GM21723 (cell line): Measurements from ENCODE around the gene UXS1.

ENCODE experiments used
- ATAC-seq: cut with Tn5 transposase; IDR thresholded peaks from one replicate; pipeline ENCODE4 v1.9.1; 2021; ENCODE audit warnings: mild to moderate bottlenecking, moderate library complexity; ENCODE audit not compliant: unreplicated experiment

Gene UXS1

DNA sequence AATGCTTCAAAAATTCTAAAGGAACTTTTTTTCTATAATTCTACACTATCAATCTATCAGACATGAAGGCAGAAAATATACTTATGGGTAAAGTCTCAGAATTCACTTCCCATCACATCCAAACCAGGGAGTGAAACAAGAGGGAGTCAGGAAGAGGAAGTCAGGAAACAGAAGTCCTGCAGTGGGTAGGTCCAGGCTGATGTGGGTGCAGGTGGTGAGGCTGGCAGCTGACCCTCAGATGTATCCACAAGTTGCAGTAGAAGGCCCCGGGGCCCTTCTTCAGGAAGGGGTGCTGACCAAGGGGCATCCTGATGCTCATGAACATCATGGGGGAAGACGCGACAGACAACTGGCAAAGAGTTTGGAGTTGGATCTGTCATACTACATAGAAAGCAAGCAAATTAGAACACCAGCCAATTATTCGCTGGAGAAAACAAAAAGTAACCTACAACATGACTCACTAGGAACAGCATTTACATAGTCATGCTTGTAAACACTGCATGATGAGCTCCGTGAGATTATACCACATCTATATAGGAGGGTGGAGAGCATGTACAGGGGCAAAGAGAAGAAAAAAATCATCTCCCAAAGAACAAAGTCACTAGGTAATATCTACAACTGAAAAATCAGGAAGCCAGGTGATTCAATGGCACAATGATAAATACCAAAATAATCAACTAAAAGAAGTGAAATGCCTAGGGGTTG is 4.2 kb downstream of the UXS1 start:
- ATAC-seq, result no peak

- ATAC-seq, result no peak
Measured at GRCh38 chr2:106189325-106189724, 4.8 kb downstream of the UXS1 start.

GRCh38 chr2:106187273-106187891 is 6.7 kb downstream of the UXS1 start:
- ATAC-seq, result no peak

GRCh38 chr2:106185475-106186184 is 8.5 kb downstream of the UXS1 start:
- ATAC-seq, result no peak

DNA sequence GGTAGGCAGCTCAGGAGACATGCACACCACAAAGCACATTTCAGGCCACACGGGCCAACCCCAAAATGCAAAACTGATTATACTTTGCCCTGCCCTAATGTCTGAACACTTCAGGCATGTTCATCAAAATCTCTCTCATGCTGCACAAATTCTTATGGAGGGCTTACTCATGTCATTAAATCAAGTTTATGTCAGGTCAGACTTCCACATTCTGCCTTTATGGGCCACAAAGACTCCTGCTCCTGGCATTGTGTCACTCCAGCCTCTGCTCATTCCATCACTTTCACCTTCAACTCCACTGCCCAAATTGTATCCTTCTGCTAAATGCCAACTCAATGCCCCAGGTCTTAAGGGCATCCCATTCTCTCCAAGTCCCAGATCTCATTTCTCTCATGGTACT is 9.2 kb downstream of the UXS1 start:
- no peak for ATAC-seq

GRCh38 chr2:106184394-106184793 is 9.7 kb downstream of the UXS1 start:
- ATAC-seq, result no peak

- no peak for ATAC-seq
Measured at GRCh38 chr2:106183101-106183696, 10.9 kb downstream of the UXS1 start.

GRCh38 chr2:106181064-106181463 is 13.0 kb downstream of the UXS1 start:
- ATAC-seq, result no peak

DNA sequence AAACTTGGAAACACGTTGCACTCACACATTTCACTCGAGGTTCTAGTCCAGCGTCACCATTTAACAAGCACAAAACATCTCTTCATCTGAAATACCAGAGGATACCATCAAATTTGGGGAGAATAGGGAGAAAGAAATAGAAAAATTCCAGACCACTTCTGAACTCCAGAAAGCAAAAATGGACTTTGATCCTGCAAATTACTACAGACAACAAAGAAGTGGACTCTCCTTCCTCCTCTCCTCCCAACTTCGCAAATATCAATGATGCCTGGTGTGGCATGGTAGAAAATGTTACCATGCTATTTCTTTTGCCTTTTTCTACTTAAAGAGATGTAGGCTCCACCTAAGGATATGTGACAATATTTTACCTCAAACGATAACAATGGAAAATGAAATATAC is 13.5 kb downstream of the UXS1 start:
- ATAC-seq, result no peak

DNA sequence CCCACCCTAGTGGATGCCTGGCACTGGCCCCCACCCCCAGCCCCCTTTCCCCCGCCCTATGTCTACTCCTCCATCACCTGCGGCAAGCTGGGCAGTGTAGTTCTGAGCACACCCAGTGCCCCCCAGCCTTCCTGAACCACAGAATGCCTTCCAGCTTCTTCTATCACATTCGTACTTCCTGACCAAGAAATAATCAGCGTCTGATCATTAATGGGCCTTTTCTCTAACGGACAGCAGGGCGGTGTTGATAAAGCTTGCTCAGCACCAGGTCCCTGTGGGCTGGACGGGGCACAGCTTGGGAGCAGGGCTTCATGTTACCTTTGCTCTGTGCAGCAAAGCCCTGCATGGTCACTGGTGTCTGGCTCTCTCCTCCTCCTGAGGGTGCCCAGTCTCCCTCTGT is 15.4 kb downstream of the UXS1 start:
- no peak for ATAC-seq

- no peak for ATAC-seq
Measured at GRCh38 chr2:106177581-106177980, 16.5 kb downstream of the UXS1 start.

GRCh38 chr2:106176446-106177099 is 17.5 kb downstream of the UXS1 start:
- no peak for ATAC-seq

GRCh38 chr2:106175086-106175850 is 18.8 kb downstream of the UXS1 start:
- no peak for ATAC-seq

DNA sequence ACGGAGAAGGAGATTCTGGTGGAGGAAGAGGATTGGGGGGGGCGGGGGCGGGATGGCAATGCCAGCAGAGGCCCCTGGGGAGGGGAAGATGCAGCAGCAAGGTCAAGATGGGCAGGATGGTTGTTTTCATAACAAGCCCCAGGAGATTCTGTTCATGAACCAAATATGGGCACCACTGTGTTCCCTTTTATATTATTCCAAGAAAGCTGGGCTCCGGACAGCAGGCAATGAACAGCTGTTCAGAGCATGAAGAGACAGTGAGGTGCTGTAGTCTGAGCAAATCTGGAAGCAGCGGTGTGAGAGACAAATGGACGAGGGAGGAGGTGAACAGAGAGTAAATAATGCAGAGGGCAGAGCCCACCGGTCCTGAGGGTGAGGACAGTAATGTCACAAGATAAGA is 20.0 kb downstream of the UXS1 start:
- no peak for ATAC-seq

DNA sequence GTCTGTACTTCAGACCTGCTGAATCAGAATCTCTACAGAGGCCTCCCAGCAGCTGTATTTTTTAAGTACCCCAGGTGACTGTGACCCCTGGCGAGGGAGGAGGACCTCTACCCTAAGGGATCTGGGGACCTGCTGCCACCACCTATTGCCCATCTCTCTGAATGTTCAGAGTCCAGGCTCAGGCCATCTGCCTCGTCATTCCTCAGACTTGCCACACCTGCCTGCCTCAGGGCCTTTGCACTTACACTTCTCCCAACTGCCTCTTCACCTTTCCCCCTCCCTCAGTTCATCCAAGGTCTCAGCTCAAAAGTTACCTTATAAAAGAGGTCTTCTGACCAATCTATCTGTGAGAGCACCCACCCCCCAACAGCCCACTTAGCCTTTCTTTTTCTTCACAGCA is 21.5 kb downstream of the UXS1 start:
- ATAC-seq, result no peak

- ATAC-seq, result no peak
Measured at GRCh38 chr2:106168657-106169056, 25.4 kb downstream of the UXS1 start.

- ATAC-seq, result no peak
Measured at GRCh38 chr2:106167067-106167466, 27.0 kb downstream of the UXS1 start.

- ATAC-seq, result no peak
Measured at GRCh38 chr2:106165561-106165960, 28.5 kb downstream of the UXS1 start.

DNA sequence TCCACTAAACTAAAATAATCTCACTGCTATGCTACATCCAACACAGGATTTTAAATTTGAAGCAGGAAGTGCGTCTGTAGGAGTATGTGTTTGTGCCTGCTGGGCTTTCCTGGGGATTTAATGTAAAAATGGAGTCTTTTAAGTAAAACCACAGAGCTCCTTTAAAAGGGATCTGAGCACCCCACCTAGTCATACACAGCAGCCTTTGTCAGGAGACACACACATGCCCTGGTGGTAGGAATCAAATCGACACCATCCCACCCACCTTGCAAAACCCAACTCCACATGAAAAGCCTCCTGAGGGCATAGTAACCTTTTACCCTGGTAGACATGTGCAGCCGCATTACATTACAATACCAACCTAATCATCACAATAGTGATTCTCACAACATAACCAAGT is 29.1 kb downstream of the UXS1 start:
- no peak for ATAC-seq

GRCh38 chr2:106163948-106164545 is 30.1 kb downstream of the UXS1 start:
- ATAC-seq, result no peak
